ENCODE data around the gene GHITM.
A peak's percentile ranks its signal among the peaks of the same experiment; 100 is the strongest.
"Not testable (repeated sequence)": the region's sequence is repeated elsewhere in the genome, so short reads cannot be mapped to it uniquely, and the experiment has no call there.

The GHITM gene

GRCh38 chr10:84139126-84140035 is at the start of gene GHITM:
Gene GHITM (plus strand): TSS chr10:84139509. CDS start chr10:84141501, 1,992 bp downstream.
- DNase-seq = peak; percentile 99 to 100

- no peak for DNase-seq
Observed at GRCh38 chr10:84095811-84096497, 43.4 kb upstream of the GHITM start.

GRCh38 chr10:84097787-84098353 is 41.4 kb upstream of the GHITM start:
- no peak for DNase-seq

GRCh38 chr10:84098667-84099066 is 40.6 kb upstream of the GHITM start:
- no peak for DNase-seq

GRCh38 chr10:84101042-84101441 is 38.3 kb upstream of the GHITM start:
- DNase-seq = no peak

- no peak for DNase-seq
Observed at GRCh38 chr10:84108797-84109196, 30.5 kb upstream of the GHITM start.

- DNase-seq = not testable (repeated sequence)
Observed at GRCh38 chr10:84109772-84110171, 29.5 kb upstream of the GHITM start.

GRCh38 chr10:84113468-84113867 is 25.8 kb upstream of the GHITM start:
- not testable (repeated sequence) for DNase-seq

- no peak for DNase-seq
Observed at GRCh38 chr10:84114088-84114667, 25.1 kb upstream of the GHITM start.

- not testable (repeated sequence) for DNase-seq
Observed at GRCh38 chr10:84117204-84117603, 22.1 kb upstream of the GHITM start.

- no peak for DNase-seq
Observed at GRCh38 chr10:84117686-84118394, 21.5 kb upstream of the GHITM start.

- DNase-seq = no peak
Observed at GRCh38 chr10:84118395-84119006, 20.8 kb upstream of the GHITM start.

GRCh38 chr10:84123362-84123761 is 15.9 kb upstream of the GHITM start:
- DNase-seq = no peak

- peak; percentile 8 to 9 for DNase-seq
Observed at GRCh38 chr10:84125910-84126784, 13.2 kb upstream of the GHITM start.

- DNase-seq = no peak
Observed at GRCh38 chr10:84126785-84127167, 12.5 kb upstream of the GHITM start.

GRCh38 chr10:84135836-84136235 is 3.5 kb upstream of the GHITM start:
- no peak for DNase-seq

GRCh38 chr10:84137811-84138210 is 1.5 kb upstream of the GHITM start:
- no peak for DNase-seq

GRCh38 chr10:84138478-84139125 is 707 bp upstream of the GHITM start:
- peak; percentile 56 to 57 for DNase-seq

GRCh38 chr10:84140036-84140379 is 699 bp downstream of the GHITM start:
- no peak for DNase-seq

- no peak for DNase-seq
Observed at GRCh38 chr10:84147347-84147746, 8.0 kb downstream of the GHITM start.

Measured in stimulated activated CD4-positive, alpha-beta T cell treated with anti-CD3 and anti-CD28 coated beads, Interleukin-2, amount 100 ng/mL, for 48 hours (primary cell).